Astrocyte (in vitro differentiated cells and primary cell): ENCODE measurements around the gene PLS1. TPM values are rescaled to one million over a fixed set of nuclear protein-coding genes. Genes with fewer than 3 reads are reported as not detected.

Experiments used
- DNase-seq: peaks from one replicate; pipeline ENCODE4 v3.0.0-alpha.2; 2010; ENCODE audit warnings: low read depth
- FAIRE-seq: peaks from 2 replicates; lab custom pipeline; 2011; peaks lifted over from hg19 to GRCh38; lab: Jason Lieb, UNC
- H2AFZ ChIP-seq: 2 replicates; pipeline ENCODE4 v1.6.0; 2012; ENCODE audit warnings: low read depth, low read length, inconsistent platforms
- H3K27ac ChIP-seq: 2 replicates; pipeline ENCODE4 v1.5.1; 2011; ENCODE audit warnings: low read depth, low read length, inconsistent platforms
- H3K27me3 ChIP-seq: 2 replicates; pipeline ENCODE4 v1.6.0; 2011; ENCODE audit warnings: low read length, inconsistent platforms; ENCODE audit not compliant: insufficient read depth
- H3K36me3 ChIP-seq: 2 replicates; pipeline ENCODE4 v1.5.1; 2011; ENCODE audit warnings: low read length, inconsistent platforms; ENCODE audit not compliant: insufficient read depth
- H3K4me1 ChIP-seq: 2 replicates; pipeline ENCODE4 v1.5.1; 2011; ENCODE audit warnings: low read length, inconsistent platforms; ENCODE audit not compliant: insufficient read depth
- H3K4me2 ChIP-seq: 2 replicates; pipeline ENCODE4 v1.6.0; 2012; ENCODE audit warnings: low read length, inconsistent platforms
- H3K4me3 ChIP-seq: 2 replicates; pipeline ENCODE4 v1.5.1; 2011; ENCODE audit warnings: low read depth, mild to moderate bottlenecking, low read length, inconsistent platforms; ENCODE audit not compliant: insufficient read depth
- H3K79me2 ChIP-seq: 2 replicates; pipeline ENCODE4 v1.6.0; 2012; ENCODE audit warnings: mild to moderate bottlenecking, low read length, inconsistent platforms; ENCODE audit not compliant: insufficient read depth
- H3K9ac ChIP-seq: 2 replicates; pipeline ENCODE4 v1.6.0; 2012; ENCODE audit warnings: mild to moderate bottlenecking, low read length, inconsistent platforms
- H3K9me3 ChIP-seq: 2 replicates; pipeline ENCODE4 v1.5.1; 2012; ENCODE audit warnings: low read depth, mild to moderate bottlenecking, low read length, inconsistent platforms; ENCODE audit not compliant: insufficient read depth
- H4K20me1 ChIP-seq: 2 replicates; pipeline ENCODE4 v1.6.0; 2012; ENCODE audit warnings: low read length, inconsistent platforms; ENCODE audit not compliant: insufficient read depth
- H3K27ac Mint-ChIP-seq: one replicate; pipeline ENCODE4 v1.8.0; 2021; ENCODE audit warnings: mild to moderate bottlenecking, mixed read lengths; ENCODE audit not compliant: unreplicated experiment
- H3K27me3 Mint-ChIP-seq: one replicate; pipeline ENCODE4 v1.8.0; 2021; ENCODE audit warnings: low read depth, mixed read lengths; ENCODE audit not compliant: unreplicated experiment
- H3K36me3 Mint-ChIP-seq: one replicate; pipeline ENCODE4 v1.8.0; 2021; ENCODE audit warnings: low read depth, mixed read lengths; ENCODE audit not compliant: unreplicated experiment
- H3K4me1 Mint-ChIP-seq: one replicate; pipeline ENCODE4 v1.8.0; 2021; ENCODE audit warnings: low read depth, mixed read lengths; ENCODE audit not compliant: unreplicated experiment
- H3K4me3 Mint-ChIP-seq: one replicate; pipeline ENCODE4 v1.8.0; 2021; ENCODE audit warnings: mild to moderate bottlenecking, moderate library complexity, mixed read lengths; ENCODE audit not compliant: unreplicated experiment
- H3K9me3 Mint-ChIP-seq: one replicate; pipeline ENCODE4 v1.8.0; 2021; ENCODE audit warnings: mild to moderate bottlenecking, mixed read lengths; ENCODE audit not compliant: unreplicated experiment
- EZH2 ChIP-seq: IDR thresholded peaks from 2 replicates; pipeline ENCODE4 v1.6.1; 2012; ENCODE audit warnings: mild to moderate bottlenecking, low read length, inconsistent platforms; ENCODE audit not compliant: insufficient read depth
- total RNA-seq: library from RNA; stranded (reverse); gene quantifications from 2 replicates; pipeline ENCODE4 v1.2.1, GENCODE V29; 2021
- TF ChIP-seq, protein P1 (sequence below): IDR thresholded peaks from 2 replicates; pipeline ENCODE4 v1.5.1; 2011; ENCODE audit warnings: low read depth, mild to moderate bottlenecking, inconsistent platforms, low read length, moderate library complexity; ENCODE audit not compliant: insufficient read depth

Gene PLS1
- total RNA-seq, 1 donor from 2014 or later, result 7.8 TPM

DNA sequence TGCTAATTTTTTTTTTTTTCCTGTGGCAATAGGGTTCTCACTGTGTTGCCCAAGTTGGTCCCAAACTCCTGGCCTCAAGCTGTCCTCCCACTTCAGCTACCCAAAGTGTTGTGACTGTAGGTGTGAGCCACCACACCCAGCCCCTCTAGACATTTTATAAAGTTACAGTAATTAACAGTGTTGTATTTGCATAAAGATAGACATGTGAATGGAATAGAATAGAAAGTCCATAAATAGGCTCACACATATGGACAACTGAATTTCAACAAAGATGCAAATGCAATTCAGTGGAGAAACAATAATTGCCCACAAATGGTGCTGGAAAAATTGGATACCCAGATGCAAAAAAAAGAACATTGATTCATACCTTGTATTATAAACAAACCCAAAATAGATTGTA is 39.9 kb downstream of the PLS1 start:
- no peak overlapping the region for H3K4me3 Mint-ChIP-seq
- no peaks in the 10 kb centered on the region for H3K36me3 Mint-ChIP-seq
- H3K36me3 ChIP-seq, result no peaks in the 10 kb centered on the region
- no peaks in the 10 kb centered on the region for H4K20me1 ChIP-seq
- DNase-seq (no peak), FAIRE-seq (no peak)
- H3K4me1 ChIP-seq, result no peaks in the 10 kb centered on the region
- no peaks in the 10 kb centered on the region for H3K79me2 ChIP-seq
- no peaks in the 10 kb centered on the region for H3K27me3 Mint-ChIP-seq
- TF ChIP-seq, protein P1, sequence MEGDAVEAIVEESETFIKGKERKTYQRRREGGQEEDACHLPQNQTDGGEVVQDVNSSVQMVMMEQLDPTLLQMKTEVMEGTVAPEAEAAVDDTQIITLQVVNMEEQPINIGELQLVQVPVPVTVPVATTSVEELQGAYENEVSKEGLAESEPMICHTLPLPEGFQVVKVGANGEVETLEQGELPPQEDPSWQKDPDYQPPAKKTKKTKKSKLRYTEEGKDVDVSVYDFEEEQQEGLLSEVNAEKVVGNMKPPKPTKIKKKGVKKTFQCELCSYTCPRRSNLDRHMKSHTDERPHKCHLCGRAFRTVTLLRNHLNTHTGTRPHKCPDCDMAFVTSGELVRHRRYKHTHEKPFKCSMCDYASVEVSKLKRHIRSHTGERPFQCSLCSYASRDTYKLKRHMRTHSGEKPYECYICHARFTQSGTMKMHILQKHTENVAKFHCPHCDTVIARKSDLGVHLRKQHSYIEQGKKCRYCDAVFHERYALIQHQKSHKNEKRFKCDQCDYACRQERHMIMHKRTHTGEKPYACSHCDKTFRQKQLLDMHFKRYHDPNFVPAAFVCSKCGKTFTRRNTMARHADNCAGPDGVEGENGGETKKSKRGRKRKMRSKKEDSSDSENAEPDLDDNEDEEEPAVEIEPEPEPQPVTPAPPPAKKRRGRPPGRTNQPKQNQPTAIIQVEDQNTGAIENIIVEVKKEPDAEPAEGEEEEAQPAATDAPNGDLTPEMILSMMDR, result no peak
- TF ChIP-seq EZH2, result no peak
- H3K4me2 ChIP-seq, result no peak overlapping the region
- no peaks in the 10 kb centered on the region for H3K9me3 Mint-ChIP-seq
- H3K27ac ChIP-seq, result no peak overlapping the region
- no peak overlapping the region for H3K9ac ChIP-seq
- H2AFZ ChIP-seq, result no peak overlapping the region
- H3K4me3 ChIP-seq, result no peak overlapping the region
- no peaks in the 10 kb centered on the region for H3K4me1 Mint-ChIP-seq
- no peak overlapping the region for H3K27ac Mint-ChIP-seq
- H3K27me3 ChIP-seq, result no peaks in the 10 kb centered on the region
- no peaks in the 10 kb centered on the region for H3K9me3 ChIP-seq

DNA sequence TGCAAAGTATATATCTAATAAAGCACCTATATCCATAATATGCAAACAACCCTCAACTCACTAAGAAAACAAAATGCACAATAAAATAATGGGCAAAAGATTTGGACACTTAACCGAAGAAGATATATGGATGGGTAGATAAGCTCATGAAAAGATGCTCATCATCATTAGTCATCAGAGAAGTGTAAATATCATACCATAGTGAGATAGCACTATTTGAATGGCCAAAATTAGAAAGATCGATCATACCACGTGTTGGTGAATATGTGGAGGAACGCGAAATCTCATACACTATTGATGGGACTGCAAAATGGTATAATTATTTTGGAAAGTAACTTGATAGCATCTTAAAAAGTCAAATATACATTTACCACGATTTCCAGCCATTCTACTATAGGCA is 40.5 kb downstream of the PLS1 start:
- Histone ChIP-seq H2AFZ (no peak overlapping the region), H4K20me1 (no peaks in the 10 kb centered on the region), H3K4me2 (no peak overlapping the region), H3K9ac (no peak overlapping the region), H3K4me1 (no peaks in the 10 kb centered on the region), H3K27ac (no peak overlapping the region), H3K4me3 (no peak overlapping the region), H3K27me3 (no peaks in the 10 kb centered on the region), H3K79me2 (no peaks in the 10 kb centered on the region), H3K9me3 (no peaks in the 10 kb centered on the region), H3K36me3 (no peaks in the 10 kb centered on the region)
- H3K27me3 Mint-ChIP-seq, result no peaks in the 10 kb centered on the region
- no peaks in the 10 kb centered on the region for H3K4me1 Mint-ChIP-seq
- DNase-seq, result no peak
- H3K9me3 Mint-ChIP-seq, result no peaks in the 10 kb centered on the region
- no peak for FAIRE-seq
- H3K4me3 Mint-ChIP-seq, result no peak overlapping the region
- TF ChIP-seq EZH2, result no peak
- TF ChIP-seq, protein P1, result no peak
- no peaks in the 10 kb centered on the region for H3K36me3 Mint-ChIP-seq
- H3K27ac Mint-ChIP-seq, result no peak overlapping the region

DNA sequence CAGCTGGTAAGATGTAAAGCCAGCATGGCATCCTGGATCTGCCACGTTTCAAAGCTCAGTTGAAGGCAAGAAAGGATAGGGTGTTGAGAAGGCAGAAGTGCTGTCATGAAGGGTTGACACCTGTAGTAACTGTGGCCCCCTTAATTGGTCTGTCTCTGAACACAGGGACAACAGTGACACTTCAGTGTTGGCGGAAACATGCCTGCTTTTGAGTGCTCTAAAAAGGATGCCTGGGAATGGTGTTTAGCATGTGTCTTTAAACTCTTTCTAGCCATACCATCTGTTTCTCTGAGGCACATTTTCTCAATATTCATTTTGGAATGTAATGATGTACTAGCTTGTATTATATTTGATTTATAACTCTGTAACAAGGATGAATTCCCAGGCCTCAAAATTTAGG is 42.1 kb downstream of the PLS1 start:
- DNase-seq, result no peak
- no peak for FAIRE-seq
- Histone ChIP-seq H2AFZ (no peak overlapping the region), H3K9me3 (no peaks in the 10 kb centered on the region), H3K4me2 (no peak overlapping the region), H3K36me3 (no peaks in the 10 kb centered on the region), H3K4me1 (no peaks in the 10 kb centered on the region), H4K20me1 (no peaks in the 10 kb centered on the region), H3K27me3 (no peaks in the 10 kb centered on the region), H3K9ac (no peak overlapping the region), H3K4me3 (no peak overlapping the region), H3K79me2 (no peaks in the 10 kb centered on the region), H3K27ac (no peak overlapping the region)
- H3K4me3 Mint-ChIP-seq, result no peak overlapping the region
- TF ChIP-seq, protein P1, result no peak
- H3K27me3 Mint-ChIP-seq, result no peaks in the 10 kb centered on the region
- H3K4me1 Mint-ChIP-seq, result no peaks in the 10 kb centered on the region
- H3K27ac Mint-ChIP-seq, result no peak overlapping the region
- no peaks in the 10 kb centered on the region for H3K9me3 Mint-ChIP-seq
- H3K36me3 Mint-ChIP-seq, result no peaks in the 10 kb centered on the region
